ENCODE results near the gene HNRNPUL1. TPM values are rescaled to one million over a fixed set of nuclear protein-coding genes. Genes with fewer than 3 reads are reported as not detected.

The HNRNPUL1 gene
- total and polyA plus RNA-seq, 2 experiments from 2014 or later: 204 to 207 TPM

GRCh38 chr19:41311072-41311471, 46.9 kb downstream of the HNRNPUL1 start (continued):
- TF ChIP-seq CREB1 (CRISPR knock-in tag; IDR thresholded peaks at IDR 0.05; ENCODE audit: low read depth) (no peak), STAT1 (IDR thresholded peaks at IDR 0.05; ENCODE audit: unreplicated experiment) (no peak), JUNB (IDR thresholded peaks at IDR 0.05; ENCODE audit: unreplicated experiment) (no peak), POLR2AphosphoS5 (IDR thresholded peaks at IDR 0.05; ENCODE audit: low read depth) (no peak), ZNF331 (CRISPR knock-in tag; IDR thresholded peaks at IDR 0.05; ENCODE audit: low read depth) (no peak), EZH2phosphoT487 (IDR thresholded peaks at IDR 0.05; ENCODE audit: unreplicated experiment) (no peak), REST (IDR thresholded peaks at IDR 0.05; ENCODE audit: unreplicated experiment) (no peak)
- TF ChIP-seq, protein P1, sequence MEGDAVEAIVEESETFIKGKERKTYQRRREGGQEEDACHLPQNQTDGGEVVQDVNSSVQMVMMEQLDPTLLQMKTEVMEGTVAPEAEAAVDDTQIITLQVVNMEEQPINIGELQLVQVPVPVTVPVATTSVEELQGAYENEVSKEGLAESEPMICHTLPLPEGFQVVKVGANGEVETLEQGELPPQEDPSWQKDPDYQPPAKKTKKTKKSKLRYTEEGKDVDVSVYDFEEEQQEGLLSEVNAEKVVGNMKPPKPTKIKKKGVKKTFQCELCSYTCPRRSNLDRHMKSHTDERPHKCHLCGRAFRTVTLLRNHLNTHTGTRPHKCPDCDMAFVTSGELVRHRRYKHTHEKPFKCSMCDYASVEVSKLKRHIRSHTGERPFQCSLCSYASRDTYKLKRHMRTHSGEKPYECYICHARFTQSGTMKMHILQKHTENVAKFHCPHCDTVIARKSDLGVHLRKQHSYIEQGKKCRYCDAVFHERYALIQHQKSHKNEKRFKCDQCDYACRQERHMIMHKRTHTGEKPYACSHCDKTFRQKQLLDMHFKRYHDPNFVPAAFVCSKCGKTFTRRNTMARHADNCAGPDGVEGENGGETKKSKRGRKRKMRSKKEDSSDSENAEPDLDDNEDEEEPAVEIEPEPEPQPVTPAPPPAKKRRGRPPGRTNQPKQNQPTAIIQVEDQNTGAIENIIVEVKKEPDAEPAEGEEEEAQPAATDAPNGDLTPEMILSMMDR (conservative IDR thresholded peaks at IDR 0.05; ENCODE audit: low read depth in 2 of 2): no peak

DNA sequence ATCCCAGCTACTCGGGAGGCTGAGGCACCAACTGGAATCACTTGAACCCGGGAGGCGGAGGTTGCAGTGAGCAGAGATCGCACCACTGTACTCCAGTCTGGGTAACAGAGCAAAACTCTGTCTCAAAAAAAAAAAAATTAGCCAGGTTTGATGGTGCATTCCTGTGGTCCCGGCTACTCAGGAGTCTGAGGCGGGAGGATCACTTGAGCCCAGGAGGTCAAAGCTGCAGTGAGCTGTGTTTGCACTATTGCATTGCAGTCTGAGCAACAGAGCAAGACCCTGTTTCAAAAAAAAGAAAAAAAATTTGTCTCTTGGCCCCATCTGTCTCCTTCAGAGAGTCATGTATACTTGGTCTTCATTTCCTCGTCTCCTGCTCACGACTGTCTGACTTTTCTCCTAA, 47.4 kb downstream of the HNRNPUL1 start:
- H3K4me1 ChIP-seq (ENCODE audit: insufficient read depth): peaks cover 16% of the 10 kb centered on the region
- no peak overlapping the region for H3K27ac Mint-ChIP-seq

More for the DNA sequence above, 47.4 kb downstream of the HNRNPUL1 start:
- peaks cover 21% of the 10 kb centered on the region for H3K79me2 ChIP-seq (replicated peaks; ENCODE audit: insufficient read depth)
- DNase-seq (ENCODE audit: low spot score) (no peak), ATAC-seq (no peak)
- no peaks in the 10 kb centered on the region for H3K27me3 ChIP-seq (ENCODE audit: insufficient read depth)
- Mint-ChIP-seq H3K27me3 (ENCODE audit: insufficient read depth, low read depth, poor library complexity) (peaks cover 26% of the 10 kb centered on the region), H3K36me3 (ENCODE audit: low read depth) (peaks cover 31% of the 10 kb centered on the region), H3K4me3 (peak overlapping the region; percentile 93), H3K9me3 (no peaks in the 10 kb centered on the region; the same call in 2 of the 3 replicates), H3K4me1 (peaks cover 24% of the 10 kb centered on the region)
- TF ChIP-seq EZH2 (IDR thresholded peaks at IDR 0.05; ENCODE audit: low read depth, unreplicated experiment) (no peak), NANOG (IDR thresholded peaks at IDR 0.05; ENCODE audit: borderline replicate concordance) (no peak), REST (IDR thresholded peaks at IDR 0.05; ENCODE audit: unreplicated experiment) (no peak), ETS1 (IDR thresholded peaks at IDR 0.05) (no peak), ZNF331 (CRISPR knock-in tag; IDR thresholded peaks at IDR 0.05; ENCODE audit: low read depth) (no peak), POLR2AphosphoS5 (IDR thresholded peaks at IDR 0.05; ENCODE audit: low read depth) (no peak)
- H3K27ac ChIP-seq (ENCODE audit: low read depth): no peak overlapping the region
- no peaks in the 10 kb centered on the region for H3K9me2 ChIP-seq (ENCODE audit: insufficient read depth)
- H4K20me1 ChIP-seq (replicated peaks; ENCODE audit: insufficient read depth): peaks cover 5% of the 10 kb centered on the region; the same call in 1 of the 2 replicates
- peaks cover 11% of the 10 kb centered on the region for H3K36me3 ChIP-seq (ENCODE audit: insufficient read depth)
- peaks cover 25% of the 10 kb centered on the region for H3F3A ChIP-seq (replicated peaks; ENCODE audit: low read depth)
- no peak overlapping the region for H2AFZ ChIP-seq
- H3K4me3 ChIP-seq: no peak overlapping the region; the same call in 1 of the 2 replicates
- peak overlapping the region; percentile 86; the same call in 1 of the 2 replicates for H3K4me2 ChIP-seq
